Stimulated activated CD8-positive, alpha-beta memory T cell treated with anti-CD3 and anti-CD28 coated beads, Interleukin-4, amount 100 ng/mL, for 1 hour (primary cell): ENCODE measurements around the gene UBE3C.
A peak's percentile ranks its signal among the peaks of the same experiment; 100 is the strongest.
"Not testable (repeated sequence)": the region's sequence is repeated elsewhere in the genome, so short reads cannot be mapped to it uniquely, and the experiment has no call there.

Experiments
- DNase-seq, 2 donors: peaks; one replicate each; pipeline ENCODE4 v3.0.0-alpha.2; 2020; ENCODE audit warnings: low read depth in 2 of 2, low spot score in 1 of 2

The UBE3C gene

GRCh38 chr7:157271315-157271990 is 132.7 kb downstream of the UBE3C start:
- no peak for DNase-seq

DNA sequence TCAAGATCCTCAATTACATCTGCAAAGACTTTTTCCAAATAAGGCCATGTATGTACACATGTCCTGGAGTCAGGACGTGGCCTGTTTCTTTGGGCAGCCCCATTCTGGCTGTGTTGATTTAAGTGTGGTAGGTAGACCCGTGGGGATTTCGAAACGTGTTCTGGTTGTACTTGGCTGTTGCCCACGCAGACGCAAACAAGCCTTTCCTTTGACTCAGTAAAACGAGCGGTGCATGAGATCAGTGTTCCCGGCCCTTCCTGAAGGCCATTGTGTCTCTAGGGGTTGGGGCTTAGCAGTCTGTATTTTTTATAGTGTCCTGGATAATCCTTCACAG is 133.2 kb downstream of the UBE3C start:
- no peak for DNase-seq

DNA sequence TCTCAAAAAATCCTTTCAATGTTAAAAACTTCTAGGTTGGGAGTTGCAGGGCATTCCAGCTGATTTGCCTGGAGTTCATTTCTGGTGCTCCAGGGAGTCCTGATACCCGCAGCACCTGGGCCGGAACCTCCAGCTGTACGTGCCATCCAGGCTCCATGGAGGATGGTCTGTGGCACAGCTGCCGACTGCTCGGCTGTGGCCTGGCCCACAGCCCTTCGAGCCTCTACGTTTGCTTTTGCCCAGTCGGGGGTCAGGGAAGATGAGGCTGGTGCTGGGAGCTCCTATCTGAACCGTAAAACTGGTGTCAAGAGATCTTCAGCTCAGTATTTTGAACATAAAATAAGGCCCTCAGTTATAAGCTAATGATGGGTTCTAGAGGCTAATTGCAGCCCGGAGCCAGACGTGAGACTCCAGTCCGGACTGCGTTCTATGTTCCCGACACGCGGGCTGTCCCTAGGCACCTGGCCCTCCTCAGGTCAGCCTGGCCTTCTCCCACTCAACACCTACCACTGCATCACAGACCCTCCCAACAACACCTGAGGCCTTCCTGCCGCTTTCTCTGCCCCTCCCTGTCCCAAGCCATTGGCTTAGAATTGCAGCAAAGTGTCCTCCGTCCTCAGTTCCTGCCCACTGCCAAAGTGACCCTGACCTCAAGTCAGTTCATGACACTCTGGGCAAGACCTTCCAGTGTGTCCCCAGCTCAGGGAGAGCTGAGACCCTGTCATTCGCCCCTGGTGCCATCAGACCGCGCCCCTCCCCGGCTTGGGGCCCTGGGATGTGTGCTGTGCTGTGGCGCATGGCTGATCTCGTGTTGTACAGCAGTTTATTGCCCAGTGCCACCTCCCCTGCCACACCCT is 133.9 kb downstream of the UBE3C start:
- DNase-seq: no peak

DNA sequence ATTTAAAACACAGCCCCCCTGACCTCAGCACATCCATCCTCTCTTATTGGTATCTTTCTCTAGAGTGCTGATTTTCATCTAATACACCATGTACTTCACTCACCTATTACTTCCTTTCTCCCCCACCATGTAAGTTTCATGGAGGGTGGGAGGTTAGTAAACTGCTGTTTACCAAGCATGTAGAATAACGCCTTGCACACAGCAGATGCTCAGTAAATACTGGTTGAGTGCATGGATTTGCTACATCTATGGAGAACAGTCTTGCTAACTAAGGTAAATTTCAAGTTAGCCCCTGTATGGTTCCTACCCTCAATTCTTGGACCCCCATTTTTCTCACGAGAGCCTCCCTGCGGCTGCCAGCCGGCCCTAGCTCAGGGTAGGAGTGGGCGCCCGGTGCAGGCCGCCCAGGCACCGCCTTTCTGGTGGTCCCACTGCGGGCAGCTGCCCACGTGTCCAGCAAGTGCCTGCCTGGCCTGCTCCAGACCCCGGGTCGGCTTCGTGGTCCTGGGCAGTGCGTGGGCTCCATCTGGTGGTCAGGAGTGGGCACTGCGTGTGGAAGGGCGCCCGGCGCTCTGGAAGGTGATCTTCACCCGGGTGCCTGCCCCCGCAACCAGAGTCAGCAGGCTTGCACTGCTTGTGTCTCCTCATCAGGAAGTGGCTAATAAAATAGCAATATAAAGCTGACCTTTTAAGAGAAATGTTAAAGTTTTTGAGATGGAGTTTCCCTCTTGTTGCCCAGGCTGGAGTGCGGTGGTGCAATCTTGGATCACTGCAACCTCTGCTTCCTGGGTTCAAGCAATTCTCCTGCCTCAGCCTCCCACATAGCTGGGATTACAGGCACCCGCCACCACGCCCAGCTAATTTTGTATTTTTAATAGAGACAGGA is 134.7 kb downstream of the UBE3C start:
- peak; percentile 26 to 32 for DNase-seq

DNA sequence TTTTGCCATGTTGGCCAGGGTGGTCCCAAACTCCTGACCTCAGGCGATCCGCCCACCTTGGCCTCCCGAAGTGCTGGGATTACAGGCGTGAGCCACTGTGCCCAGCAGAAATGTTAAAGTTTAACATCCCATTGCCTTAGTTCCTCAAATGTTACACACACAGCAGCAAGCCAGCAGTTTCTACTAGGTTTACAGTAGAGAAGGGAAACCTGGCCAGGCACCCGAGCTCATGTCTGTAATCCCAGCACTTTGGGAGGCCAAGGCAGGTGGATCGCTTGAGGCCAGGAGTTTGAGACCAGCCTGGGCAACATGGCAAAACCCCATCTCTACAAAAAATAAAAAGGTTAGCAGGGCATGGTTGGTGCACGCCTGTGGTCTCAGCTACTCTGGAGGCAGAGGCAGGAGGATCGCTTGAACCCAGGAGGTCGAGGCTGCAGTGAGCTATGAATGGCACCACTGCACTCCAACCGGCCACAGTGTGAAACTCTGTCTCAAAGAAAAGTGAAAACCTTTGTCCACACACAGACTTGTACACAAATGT is 135.4 kb downstream of the UBE3C start:
- DNase-seq: not testable (repeated sequence)

DNA sequence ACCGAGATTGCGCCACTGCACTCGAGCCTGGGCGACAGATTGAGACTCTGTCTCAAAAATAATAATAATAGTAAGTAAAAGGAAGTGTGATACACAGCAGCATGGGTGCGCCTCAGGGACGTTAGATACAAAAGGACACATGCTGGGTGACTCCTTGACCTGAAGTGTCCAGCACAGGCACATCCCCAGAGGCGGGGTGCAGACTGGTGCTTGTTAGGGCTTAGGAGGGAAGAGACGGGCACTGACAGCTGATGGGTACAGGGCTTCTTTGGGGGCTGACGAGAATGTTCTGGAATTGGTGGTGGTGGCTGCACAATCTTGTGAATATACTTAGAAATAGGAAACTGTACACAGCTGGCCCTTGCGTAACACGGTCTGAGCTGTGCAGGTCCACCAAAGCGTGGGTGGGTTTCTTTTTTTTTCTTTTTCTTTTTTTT is 136.3 kb downstream of the UBE3C start:
- DNase-seq: no peak

DNA sequence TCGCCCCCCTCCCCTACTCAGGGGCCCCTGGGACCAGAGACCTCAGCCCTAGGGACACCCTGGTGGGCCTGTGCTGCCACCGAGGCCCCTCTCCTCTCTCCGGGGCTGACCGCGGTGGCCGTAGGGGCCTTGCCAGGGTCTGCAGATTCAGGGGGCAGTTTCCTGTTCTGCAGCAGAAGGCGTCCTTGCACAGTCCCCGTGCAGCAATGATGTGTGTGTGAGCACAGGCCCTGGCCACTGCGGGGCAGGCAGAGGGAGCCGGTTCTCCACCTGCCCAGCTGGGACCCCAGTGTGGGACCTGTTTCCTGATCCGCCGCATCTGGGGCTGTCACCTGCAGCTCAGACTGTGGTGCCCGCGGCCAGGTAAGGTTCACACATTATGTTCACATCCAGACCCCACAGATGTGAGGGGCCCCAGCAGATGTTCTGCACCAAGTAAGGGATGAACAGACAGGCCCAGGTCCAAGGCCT is 137.4 kb downstream of the UBE3C start:
- DNase-seq: no peak

GRCh38 chr7:157276731-157277562 is 138.2 kb downstream of the UBE3C start:
- no peak for DNase-seq

- not testable (repeated sequence) for DNase-seq
Measured at GRCh38 chr7:157277568-157277967, 138.8 kb downstream of the UBE3C start.

GRCh38 chr7:157278167-157278790 is 139.6 kb downstream of the UBE3C start:
- no peak for DNase-seq

GRCh38 chr7:157278791-157279724 is 140.3 kb downstream of the UBE3C start:
- no peak for DNase-seq

DNA sequence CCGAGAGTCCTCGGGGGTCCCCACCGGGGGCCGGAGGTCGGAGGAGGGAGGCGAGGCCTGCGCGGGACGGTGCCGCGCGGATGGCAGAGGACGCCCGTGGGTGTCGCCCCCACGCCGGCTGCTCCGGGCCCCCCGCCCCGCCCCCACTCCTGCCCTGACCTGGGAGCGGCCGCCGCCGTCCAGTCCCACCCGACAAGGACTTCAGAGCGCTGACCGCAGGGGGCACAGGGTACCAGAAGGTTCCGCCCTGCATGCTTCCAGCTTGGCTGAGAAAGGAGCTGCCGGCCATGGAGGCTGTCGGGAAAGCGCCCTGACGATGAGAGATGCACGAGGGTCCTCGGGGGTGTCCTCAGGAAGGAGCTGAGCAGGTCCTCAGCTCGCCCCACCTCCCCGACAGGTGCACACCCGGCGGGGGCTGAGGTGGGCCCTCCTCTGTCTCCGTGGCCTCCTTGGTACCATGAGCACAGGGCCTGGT is 141.1 kb downstream of the UBE3C start:
- DNase-seq: no peak

GRCh38 chr7:157280216-157280841 is 141.6 kb downstream of the UBE3C start:
- no peak for DNase-seq

DNA sequence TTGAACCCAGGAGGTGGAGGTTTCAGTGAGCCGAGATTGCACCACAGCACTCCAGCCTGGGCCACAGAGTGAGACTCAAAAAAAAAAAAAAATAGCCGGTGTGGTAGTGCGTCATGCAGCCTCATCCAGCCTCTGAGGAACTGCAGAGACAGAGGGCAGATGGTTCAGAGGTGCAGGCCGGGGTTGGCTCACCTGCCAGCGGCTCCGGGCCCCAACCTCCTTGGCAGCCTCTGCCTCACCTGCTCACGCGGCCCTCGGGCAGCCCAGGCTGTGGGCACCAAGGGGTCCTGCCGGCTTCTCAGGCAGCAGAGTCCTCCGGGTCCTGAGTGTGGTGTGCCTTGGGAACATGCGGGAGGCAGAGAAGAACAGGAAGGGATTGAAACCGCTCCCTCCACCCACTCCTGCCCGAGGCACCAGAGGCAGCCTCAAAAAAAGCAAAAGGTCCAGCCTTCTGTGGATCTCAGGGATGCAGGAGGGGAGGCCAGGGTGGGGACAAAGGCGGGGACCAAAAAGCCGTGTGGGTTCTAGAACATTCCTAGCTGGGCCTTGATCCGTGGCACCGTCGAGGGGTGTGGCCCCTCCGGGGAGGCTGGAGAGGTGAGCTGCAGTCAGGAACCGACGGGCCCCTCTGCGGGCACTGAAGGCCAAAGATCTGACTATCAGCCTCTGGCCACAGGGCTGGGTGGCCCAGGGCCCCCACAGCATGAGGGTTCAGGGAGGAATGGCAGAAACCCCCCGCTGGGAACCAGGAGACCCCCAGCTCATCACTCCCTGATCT is 142.7 kb downstream of the UBE3C start:
- no peak for DNase-seq

- DNase-seq: no peak
Measured at GRCh38 chr7:157282141-157282801, 143.5 kb downstream of the UBE3C start.

GRCh38 chr7:157284229-157285014 is 145.7 kb downstream of the UBE3C start:
- DNase-seq: no peak
